GM12878 (cell line): ENCODE results near the gene BORCS5. TPM values are rescaled to one million over a fixed set of nuclear protein-coding genes. Genes with fewer than 3 reads are reported as not detected.

ENCODE experiments used
- ATAC-seq: fragments of 200-7000 bp; cut with Tn5 transposase; 3 replicates; pipeline ENCODE4 v1.9.1; 2020; ENCODE audit warnings: mild to moderate bottlenecking, moderate library complexity
- BruUV-seq: library from RNA; stranded (reverse); fragments of 400-500 nt; replicated peaks from 2 replicates; lab custom pipeline; 2021; lab: Mats Ljungman, UMichigan
- CTCF ChIA-PET: fragments of 300-600 bp; sonication (Branson Sonifier 250); formaldehyde crosslinking; extraction: SDS; loops from one replicate; lab custom pipeline; 2021; ENCODE audit warnings: inconsistent platforms; lab: Yijun Ruan, JAX
- POLR2A ChIA-PET: fragments of 350-600 bp; formaldehyde crosslinking; extraction: SDS; loops from one replicate; lab custom pipeline; 2021; ENCODE audit warnings: inconsistent platforms; lab: Charles Lee
- RAD21 ChIA-PET: fragments of 300-600 bp; sonication (Branson Sonifier 250); formaldehyde crosslinking; loops from one replicate; lab custom pipeline; 2023; ENCODE audit warnings: antibody characterized with exemption; ENCODE audit not compliant: unreplicated experiment; lab: Charles Lee
- SMC1A ChIA-PET: fragments of 300-600 bp; sonication (Branson Sonifier 250); formaldehyde crosslinking; loops from one replicate; lab custom pipeline; 2023; ENCODE audit not compliant: unreplicated experiment, uncharacterized antibody; lab: Charles Lee
- DNase-seq: peaks from one replicate; pipeline ENCODE4 v3.0.0-alpha.2; 2011; ENCODE audit warnings: low read depth, low spot score
- FAIRE-seq: peaks from 3 replicates; lab custom pipeline; 2011; peaks lifted over from hg19 to GRCh38; lab: Jason Lieb, UNC
- H2AFZ ChIP-seq: 2 replicates; pipeline ENCODE4 v1.6.0; 2011; ENCODE audit warnings: low read depth, low read length, control low read depth; ENCODE audit not compliant: control insufficient read depth
- H3K27ac ChIP-seq: 2 replicates; pipeline ENCODE4 v1.5.1; 2011; ENCODE audit warnings: control low read depth; ENCODE audit not compliant: control insufficient read depth, insufficient read depth
- H3K27me3 ChIP-seq, 2 experiments: replicated peaks in 1 of 2; 2 replicates each; pipeline versions ENCODE4 v1.6.0 to v1.6.1; 2011; ENCODE audit warnings: low read length in 1 of 2; ENCODE audit not compliant: control insufficient read depth in 2 of 2, insufficient read depth in 2 of 2
- H3K36me3 ChIP-seq, 2 experiments: 2 replicates each; pipeline ENCODE4 v1.5.1; 2011; ENCODE audit warnings: low read length in 1 of 2; ENCODE audit not compliant: control insufficient read depth in 2 of 2, insufficient read depth in 2 of 2
- H3K4me1 ChIP-seq: 2 replicates; pipeline ENCODE4 v1.6.1; 2011; ENCODE audit warnings: mild to moderate bottlenecking, low read length, moderate library complexity, mixed read lengths; ENCODE audit not compliant: control insufficient read depth, insufficient read depth
- H3K4me2 ChIP-seq: 2 replicates; pipeline ENCODE4 v1.6.0; 2011; ENCODE audit warnings: control low read depth; ENCODE audit not compliant: control insufficient read depth, insufficient read depth
- H3K4me3 ChIP-seq: fragments of 200-600 bp; sonication (generic); 2 replicates; pipeline ENCODE4 v1.5.1; 2016
- H3K79me2 ChIP-seq: 2 replicates; pipeline ENCODE4 v1.6.0; 2011; ENCODE audit warnings: low read length; ENCODE audit not compliant: control insufficient read depth, insufficient read depth
- H3K9ac ChIP-seq: 2 replicates; pipeline ENCODE4 v1.8.0; 2011; ENCODE audit warnings: low read length, control low read depth, mixed read lengths; ENCODE audit not compliant: control insufficient read depth, insufficient read depth
- H3K9me3 ChIP-seq: replicated peaks from 3 replicates; pipeline ENCODE4 v1.5.1; 2011; ENCODE audit warnings: mild to moderate bottlenecking, low read length; ENCODE audit not compliant: control insufficient read depth, insufficient read depth
- H4K20me1 ChIP-seq: 2 replicates; pipeline ENCODE4 v1.6.0; 2011; ENCODE audit not compliant: control insufficient read depth, insufficient read depth
- ATF2 ChIP-seq: IDR thresholded peaks from 2 replicates; pipeline ENCODE4 v1.6.1; 2012; ENCODE audit warnings: low read length, inconsistent platforms
- BHLHE40 ChIP-seq, 2 experiments: fragments of 450-650 bp in 1 of 2; IDR thresholded peaks; 2 replicates each; pipeline ENCODE4 v1.6.1; 2011 to 2017; ENCODE audit warnings: low read depth in 2 of 2, borderline replicate concordance in 1 of 2, improper control_type of control experiment in 1 of 2, low read length in 1 of 2, mild to moderate bottlenecking in 1 of 2
- BMI1 ChIP-seq: fragments of 450-650 bp; IDR thresholded peaks from 2 replicates; pipeline ENCODE4 v1.6.1; 2016; ENCODE audit warnings: mild to moderate bottlenecking, moderate library complexity, borderline replicate concordance
- FOXK2 ChIP-seq: fragments of 450-650 bp; IDR thresholded peaks from 2 replicates; pipeline ENCODE4 v1.6.1; 2017; ENCODE audit warnings: mild to moderate bottlenecking, moderate library complexity
- HDGF ChIP-seq: fragments of 450-650 bp; IDR thresholded peaks from 2 replicates; pipeline ENCODE4 v1.6.1; 2016; ENCODE audit warnings: antibody characterized with exemption
- POLR2A ChIP-seq: IDR thresholded peaks from 2 replicates; pipeline ENCODE4 v1.6.1; 2011; ENCODE audit warnings: low read depth, mild to moderate bottlenecking, low read length
- SREBF2 ChIP-seq: IDR thresholded peaks from 2 replicates; pipeline ENCODE4 v1.6.1; 2012; ENCODE audit warnings: mild to moderate bottlenecking, low read length
- TCF3 ChIP-seq: IDR thresholded peaks from 2 replicates; pipeline ENCODE4 v1.6.1; 2012; ENCODE audit warnings: low read depth, mild to moderate bottlenecking, low read length, borderline replicate concordance; ENCODE audit not compliant: insufficient read depth
- ZZZ3 ChIP-seq: IDR thresholded peaks from 2 replicates; pipeline ENCODE4 v1.6.1; 2011; ENCODE audit warnings: low read depth; ENCODE audit not compliant: control insufficient read depth, insufficient read length
- WGBS: methylation state at CpG from one replicate; pipeline ENCODE4 v1.1.6; 2016; ENCODE audit warnings: low lambda C conversion rate; ENCODE audit not compliant: insufficient replicate concordance, insufficient coverage; ENCODE audit errors: missing lambda C conversion rate; 5-methylcytosine and 5-hydroxymethylcytosine counted together
- in situ Hi-C: fragments of 300-500 bp; cut with MboI; formaldehyde crosslinking; loops from 9 replicates; pipeline ENCODE4 v1.14.3; 2018; ENCODE audit warnings: mixed read lengths
- intact Hi-C: fragments of 100-400 bp; cut with micrococcal nuclease; formaldehyde crosslinking; loops from one replicate; pipeline ENCODE4 v1.14.2; 2022; ENCODE audit not compliant: unreplicated experiment
- polyA plus RNA-seq, 11 experiments: library from polyadenylated mRNA; depleted of rRNA in 4 of 11; unstranded in 6 of 11; stranded (reverse) in 5 of 11; fragments of >200 nt; fragmentation: Nextera tagmentation in 4 of 11; fragmentation: Illumina TruSeq in 1 of 11; extraction: Ambion mirVana in 4 of 11; extraction: Trizol in 1 of 11; gene quantifications; 1 replicate in 1 of 11; 2 replicates in 10 of 11; pipeline versions ENCODE4 v1.2.1 to v1.2.3, GENCODE V29; 2011 to 2016; ENCODE audit warnings: inconsistent platforms in 2 of 11, missing spikeins in 2 of 11, low read depth in 1 of 11
- total RNA-seq, 4 experiments: library from RNA; depleted of rRNA in 3 of 4; stranded (reverse); fragments of >200 nt in 3 of 4; fragmentation: Illumina TruSeq in 1 of 4; extraction: Trizol in 1 of 4; gene quantifications; 2 replicates each; pipeline versions ENCODE4 v1.2.1 to v1.2.3, GENCODE V29; 2013 to 2021
- TF ChIP-seq, protein P1 (sequence below): IDR thresholded peaks from 2 replicates; pipeline ENCODE4 v1.6.1; 2012; ENCODE audit warnings: mild to moderate bottlenecking, low read depth, low read length
- TF ChIP-seq, protein P2 (sequence below): fragments of 450-650 bp; IDR thresholded peaks from 2 replicates; pipeline ENCODE4 v1.6.1; 2016; ENCODE audit warnings: mild to moderate bottlenecking, moderate library complexity, borderline replicate concordance
- TF ChIP-seq, protein P3 (sequence below): IDR thresholded peaks from 2 replicates; pipeline ENCODE4 v1.6.1; 2012; ENCODE audit warnings: low read depth, low read length, improper control_type of control experiment

BORCS5 gene
- total and polyA plus RNA-seq, 10 of the 15 experiments (the other 5 are each of a cell fraction or from before 2014, with no cell fraction given), result 1.4 to 39.7 (median 16.1) TPM

- DNase-seq (no peak), ATAC-seq (no peak), FAIRE-seq (no peak)
- Histone ChIP-seq H3K27me3 (no peaks in the 10 kb centered on the region), H3K9ac (no peak overlapping the region), H3K79me2 (no peaks in the 10 kb centered on the region), H3K4me3 (no peak overlapping the region), H3K27ac (no peak overlapping the region), H3K36me3 (no peaks in the 10 kb centered on the region), H2AFZ (no peak overlapping the region), H3K4me1 (0 out of 2 replicates have a peak, but pooled peaks cover 3% of the 10 kb centered on the region), H4K20me1 (no peaks in the 10 kb centered on the region), H3K4me2 (no peak overlapping the region), H3K9me3 (no peaks in the 10 kb centered on the region)
- no TSS peak for BruUV-seq
- ChIA-PET RAD21 (interaction anchor here (1.7 to 3.1 kb wide), 3 partner anchors 11 to 751 kb away, joined by 4 to 11 read pairs (median 10); no protein-coding TSS in a partner anchor), POLR2A (no interaction called here), SMC1A (interaction anchor here (1.1 to 8.7 kb wide), 5 partner anchors 14 to 405 kb away, joined by 3 to 112 read pairs (median 8); no protein-coding TSS in a partner anchor), CTCF (interaction anchor here (1.1 to 14.9 kb wide), 6 partner anchors 9 to 825 kb away, joined by 3 to 214 read pairs (median 6); partner anchors contain the start of gene BORCS5)
- 91% methylated on average over 1 of the region's 1 CpG for WGBS
- in situ Hi-C loops (loop anchor here (5.0 kb wide), 1 partner anchor 250 kb away; no protein-coding TSS in a partner anchor), intact Hi-C loops (no loop called here)
- TF ChIP-seq BMI1 (no peak), HDGF (no peak), BHLHE40 (IDR thresholded peaks at IDR 0.05; ENCODE audit: borderline replicate concordance in 1 of 2, low read depth in 2 of 2, low read length in 1 of 2) (no peak), ATF2 (no peak), POLR2A (no peak), FOXK2 (no peak), TCF3 (no peak), SREBF2 (no peak), ZZZ3 (no peak)
- TF ChIP-seq, protein P1, sequence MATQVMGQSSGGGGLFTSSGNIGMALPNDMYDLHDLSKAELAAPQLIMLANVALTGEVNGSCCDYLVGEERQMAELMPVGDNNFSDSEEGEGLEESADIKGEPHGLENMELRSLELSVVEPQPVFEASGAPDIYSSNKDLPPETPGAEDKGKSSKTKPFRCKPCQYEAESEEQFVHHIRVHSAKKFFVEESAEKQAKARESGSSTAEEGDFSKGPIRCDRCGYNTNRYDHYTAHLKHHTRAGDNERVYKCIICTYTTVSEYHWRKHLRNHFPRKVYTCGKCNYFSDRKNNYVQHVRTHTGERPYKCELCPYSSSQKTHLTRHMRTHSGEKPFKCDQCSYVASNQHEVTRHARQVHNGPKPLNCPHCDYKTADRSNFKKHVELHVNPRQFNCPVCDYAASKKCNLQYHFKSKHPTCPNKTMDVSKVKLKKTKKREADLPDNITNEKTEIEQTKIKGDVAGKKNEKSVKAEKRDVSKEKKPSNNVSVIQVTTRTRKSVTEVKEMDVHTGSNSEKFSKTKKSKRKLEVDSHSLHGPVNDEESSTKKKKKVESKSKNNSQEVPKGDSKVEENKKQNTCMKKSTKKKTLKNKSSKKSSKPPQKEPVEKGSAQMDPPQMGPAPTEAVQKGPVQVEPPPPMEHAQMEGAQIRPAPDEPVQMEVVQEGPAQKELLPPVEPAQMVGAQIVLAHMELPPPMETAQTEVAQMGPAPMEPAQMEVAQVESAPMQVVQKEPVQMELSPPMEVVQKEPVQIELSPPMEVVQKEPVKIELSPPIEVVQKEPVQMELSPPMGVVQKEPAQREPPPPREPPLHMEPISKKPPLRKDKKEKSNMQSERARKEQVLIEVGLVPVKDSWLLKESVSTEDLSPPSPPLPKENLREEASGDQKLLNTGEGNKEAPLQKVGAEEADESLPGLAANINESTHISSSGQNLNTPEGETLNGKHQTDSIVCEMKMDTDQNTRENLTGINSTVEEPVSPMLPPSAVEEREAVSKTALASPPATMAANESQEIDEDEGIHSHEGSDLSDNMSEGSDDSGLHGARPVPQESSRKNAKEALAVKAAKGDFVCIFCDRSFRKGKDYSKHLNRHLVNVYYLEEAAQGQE, result no peak
- TF ChIP-seq, protein P2, sequence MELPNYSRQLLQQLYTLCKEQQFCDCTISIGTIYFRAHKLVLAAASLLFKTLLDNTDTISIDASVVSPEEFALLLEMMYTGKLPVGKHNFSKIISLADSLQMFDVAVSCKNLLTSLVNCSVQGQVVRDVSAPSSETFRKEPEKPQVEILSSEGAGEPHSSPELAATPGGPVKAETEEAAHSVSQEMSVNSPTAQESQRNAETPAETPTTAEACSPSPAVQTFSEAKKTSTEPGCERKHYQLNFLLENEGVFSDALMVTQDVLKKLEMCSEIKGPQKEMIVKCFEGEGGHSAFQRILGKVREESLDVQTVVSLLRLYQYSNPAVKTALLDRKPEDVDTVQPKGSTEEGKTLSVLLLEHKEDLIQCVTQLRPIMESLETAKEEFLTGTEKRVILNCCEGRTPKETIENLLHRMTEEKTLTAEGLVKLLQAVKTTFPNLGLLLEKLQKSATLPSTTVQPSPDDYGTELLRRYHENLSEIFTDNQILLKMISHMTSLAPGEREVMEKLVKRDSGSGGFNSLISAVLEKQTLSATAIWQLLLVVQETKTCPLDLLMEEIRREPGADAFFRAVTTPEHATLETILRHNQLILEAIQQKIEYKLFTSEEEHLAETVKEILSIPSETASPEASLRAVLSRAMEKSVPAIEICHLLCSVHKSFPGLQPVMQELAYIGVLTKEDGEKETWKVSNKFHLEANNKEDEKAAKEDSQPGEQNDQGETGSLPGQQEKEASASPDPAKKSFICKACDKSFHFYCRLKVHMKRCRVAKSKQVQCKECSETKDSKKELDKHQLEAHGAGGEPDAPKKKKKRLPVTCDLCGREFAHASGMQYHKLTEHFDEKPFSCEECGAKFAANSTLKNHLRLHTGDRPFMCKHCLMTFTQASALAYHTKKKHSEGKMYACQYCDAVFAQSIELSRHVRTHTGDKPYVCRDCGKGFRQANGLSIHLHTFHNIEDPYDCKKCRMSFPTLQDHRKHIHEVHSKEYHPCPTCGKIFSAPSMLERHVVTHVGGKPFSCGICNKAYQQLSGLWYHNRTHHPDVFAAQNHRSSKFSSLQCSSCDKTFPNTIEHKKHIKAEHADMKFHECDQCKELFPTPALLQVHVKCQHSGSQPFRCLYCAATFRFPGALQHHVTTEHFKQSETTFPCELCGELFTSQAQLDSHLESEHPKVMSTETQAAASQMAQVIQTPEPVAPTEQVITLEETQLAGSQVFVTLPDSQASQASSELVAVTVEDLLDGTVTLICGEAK, result no peak
- TF ChIP-seq, protein P3, sequence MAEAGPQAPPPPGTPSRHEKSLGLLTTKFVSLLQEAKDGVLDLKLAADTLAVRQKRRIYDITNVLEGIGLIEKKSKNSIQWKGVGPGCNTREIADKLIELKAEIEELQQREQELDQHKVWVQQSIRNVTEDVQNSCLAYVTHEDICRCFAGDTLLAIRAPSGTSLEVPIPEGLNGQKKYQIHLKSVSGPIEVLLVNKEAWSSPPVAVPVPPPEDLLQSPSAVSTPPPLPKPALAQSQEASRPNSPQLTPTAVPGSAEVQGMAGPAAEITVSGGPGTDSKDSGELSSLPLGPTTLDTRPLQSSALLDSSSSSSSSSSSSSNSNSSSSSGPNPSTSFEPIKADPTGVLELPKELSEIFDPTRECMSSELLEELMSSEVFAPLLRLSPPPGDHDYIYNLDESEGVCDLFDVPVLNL, result no peak
Measured at GRCh38 chr12:12331896-12332295, 25.0 kb upstream of the BORCS5 start.
